BE2C (cell line): ENCODE measurements around the gene MYOCOS.
A peak's percentile ranks its signal among the peaks of the same experiment; 100 is the strongest.

ENCODE experiments used
- DNase-seq: peaks from one replicate; pipeline ENCODE4 v3.0.0-alpha.2; 2020
- H3K27me3 ChIP-seq: fragments of 250-450 bp; sonication (Bioruptor Pico); 2 replicates; pipeline ENCODE4 v1.5.1; 2020; ENCODE audit warnings: mild to moderate bottlenecking
- H3K36me3 ChIP-seq: fragments of 250-450 bp; sonication (Bioruptor Pico); 2 replicates; pipeline ENCODE4 v1.5.1; 2020; ENCODE audit warnings: mild to moderate bottlenecking
- H3K4me1 ChIP-seq: fragments of 250-450 bp; sonication (Bioruptor Pico); 2 replicates; pipeline ENCODE4 v1.5.1; 2020
- H3K4me3 ChIP-seq: 2 replicates; pipeline ENCODE4 v1.5.1; 2011; ENCODE audit warnings: low read depth, low read length
- H3K9me3 ChIP-seq: fragments of 250-450 bp; sonication (Bioruptor Pico); 2 replicates; pipeline ENCODE4 v1.5.1; 2020
- CTCF ChIP-seq: IDR thresholded peaks from 2 replicates; pipeline ENCODE4 v1.5.1; 2012; ENCODE audit warnings: mild to moderate bottlenecking, low read depth, low read length

MYOCOS gene

GRCh38 chr1:171642197-171642596, 20.2 kb downstream of the MYOCOS start:
- no peak for DNase-seq
- Histone ChIP-seq H3K9me3 (no peaks in the 10 kb centered on the region), H3K27me3 (0 out of 2 replicates have a peak, but pooled peaks cover 2% of the 10 kb centered on the region), H3K4me1 (no peaks in the 10 kb centered on the region), H3K4me3 (no peak overlapping the region), H3K36me3 (no peaks in the 10 kb centered on the region)
- no peak for TF ChIP-seq CTCF

- DNase-seq = no peak
- Histone ChIP-seq H3K27me3 (no peaks in the 10 kb centered on the region), H3K9me3 (no peaks in the 10 kb centered on the region), H3K4me1 (no peaks in the 10 kb centered on the region), H3K4me3 (no peak overlapping the region), H3K36me3 (no peaks in the 10 kb centered on the region)
- TF ChIP-seq CTCF = no peak
Measured at GRCh38 chr1:171643156-171643555, 21.1 kb downstream of the MYOCOS start.

- H3K36me3 ChIP-seq = no peaks in the 10 kb centered on the region
- H3K4me3 ChIP-seq = no peak overlapping the region
- H3K9me3 ChIP-seq = no peaks in the 10 kb centered on the region
- peak; percentile 77 for DNase-seq
- no peaks in the 10 kb centered on the region for H3K4me1 ChIP-seq
- H3K27me3 ChIP-seq = no peaks in the 10 kb centered on the region
- peak; percentile 93 for TF ChIP-seq CTCF
Measured at GRCh38 chr1:171644805-171645483, 22.9 kb downstream of the MYOCOS start.

GRCh38 chr1:171645553-171646248, 23.7 kb downstream of the MYOCOS start:
- Histone ChIP-seq H3K36me3 (no peaks in the 10 kb centered on the region), H3K4me1 (no peaks in the 10 kb centered on the region), H3K27me3 (no peaks in the 10 kb centered on the region; the same call in 1 of the 2 replicates), H3K9me3 (no peaks in the 10 kb centered on the region), H3K4me3 (no peak overlapping the region)
- DNase-seq = peak; percentile 16
- TF ChIP-seq CTCF = no peak

GRCh38 chr1:171646249-171646560, 24.2 kb downstream of the MYOCOS start:
- no peaks in the 10 kb centered on the region; the same call in 1 of the 2 replicates for H3K27me3 ChIP-seq
- no peaks in the 10 kb centered on the region for H3K4me1 ChIP-seq
- H3K36me3 ChIP-seq = no peaks in the 10 kb centered on the region
- no peaks in the 10 kb centered on the region for H3K9me3 ChIP-seq
- H3K4me3 ChIP-seq = no peak overlapping the region
- no peak for TF ChIP-seq CTCF
- DNase-seq = no peak

- TF ChIP-seq CTCF = no peak
- no peaks in the 10 kb centered on the region for H3K4me1 ChIP-seq
- no peaks in the 10 kb centered on the region for H3K9me3 ChIP-seq
- H3K36me3 ChIP-seq = no peaks in the 10 kb centered on the region
- no peak within 1 kb of the TSS for H3K4me3 ChIP-seq
- no peak for DNase-seq
- H3K27me3 ChIP-seq = peaks cover 9% of the 10 kb centered on the region
Measured at GRCh38 chr1:171652234-171652822, 30.3 kb downstream of the MYOCOS start, which contains the start of gene MYOC. TSS of gene MYOC (minus strand) at chr1:171652688. CDS start at chr1:171652611, 77 bp downstream.
